ENCODE measurements around the gene CEACAM19. TPM values are rescaled to one million over a fixed set of nuclear protein-coding genes. Genes with fewer than 3 reads are reported as not detected.

CEACAM19 gene
- total and polyA plus RNA-seq, 10 donors, result 1.0 to 6.8 (median 3.7) TPM

GRCh38 chr19:44697670-44698034 lies 26.4 kb downstream of the CEACAM19 start:
- no peak for TF ChIP-seq POLR2AphosphoS5 (IDR thresholded peaks at IDR 0.05)
- no peak for TF ChIP-seq POLR2A (IDR thresholded peaks at IDR 0.05)
- TF ChIP-seq, protein P1, sequence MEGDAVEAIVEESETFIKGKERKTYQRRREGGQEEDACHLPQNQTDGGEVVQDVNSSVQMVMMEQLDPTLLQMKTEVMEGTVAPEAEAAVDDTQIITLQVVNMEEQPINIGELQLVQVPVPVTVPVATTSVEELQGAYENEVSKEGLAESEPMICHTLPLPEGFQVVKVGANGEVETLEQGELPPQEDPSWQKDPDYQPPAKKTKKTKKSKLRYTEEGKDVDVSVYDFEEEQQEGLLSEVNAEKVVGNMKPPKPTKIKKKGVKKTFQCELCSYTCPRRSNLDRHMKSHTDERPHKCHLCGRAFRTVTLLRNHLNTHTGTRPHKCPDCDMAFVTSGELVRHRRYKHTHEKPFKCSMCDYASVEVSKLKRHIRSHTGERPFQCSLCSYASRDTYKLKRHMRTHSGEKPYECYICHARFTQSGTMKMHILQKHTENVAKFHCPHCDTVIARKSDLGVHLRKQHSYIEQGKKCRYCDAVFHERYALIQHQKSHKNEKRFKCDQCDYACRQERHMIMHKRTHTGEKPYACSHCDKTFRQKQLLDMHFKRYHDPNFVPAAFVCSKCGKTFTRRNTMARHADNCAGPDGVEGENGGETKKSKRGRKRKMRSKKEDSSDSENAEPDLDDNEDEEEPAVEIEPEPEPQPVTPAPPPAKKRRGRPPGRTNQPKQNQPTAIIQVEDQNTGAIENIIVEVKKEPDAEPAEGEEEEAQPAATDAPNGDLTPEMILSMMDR (IDR thresholded peaks at IDR 0.05 in 8 of 11, conservative IDR thresholded peaks at IDR 0.05 in 3 of 11), result no peak
- Histone ChIP-seq H3K27me3 (replicated peaks in 1 of 7) (peaks cover 0 to 14% (median 0%) of the 10 kb centered on the region in 7 donors), H3K36me3 (no peaks in the 10 kb centered on the region), H3K4me3 (no peak overlapping the region), H3K27ac (no peak overlapping the region), H3K4me1 (peaks cover 2 to 26% (median 10%) of the 10 kb centered on the region in 6 donors), H3K9me3 (no peaks in the 10 kb centered on the region)
- intact Hi-C loops (cut with DNase I; ENCODE audit: low total_unique reads), result no loop called here
- no peak for DNase-seq
- 72 to 89% (median 81%) methylated on average over 4 of the region's 4 CpGs for WGBS, 5 donors

DNA sequence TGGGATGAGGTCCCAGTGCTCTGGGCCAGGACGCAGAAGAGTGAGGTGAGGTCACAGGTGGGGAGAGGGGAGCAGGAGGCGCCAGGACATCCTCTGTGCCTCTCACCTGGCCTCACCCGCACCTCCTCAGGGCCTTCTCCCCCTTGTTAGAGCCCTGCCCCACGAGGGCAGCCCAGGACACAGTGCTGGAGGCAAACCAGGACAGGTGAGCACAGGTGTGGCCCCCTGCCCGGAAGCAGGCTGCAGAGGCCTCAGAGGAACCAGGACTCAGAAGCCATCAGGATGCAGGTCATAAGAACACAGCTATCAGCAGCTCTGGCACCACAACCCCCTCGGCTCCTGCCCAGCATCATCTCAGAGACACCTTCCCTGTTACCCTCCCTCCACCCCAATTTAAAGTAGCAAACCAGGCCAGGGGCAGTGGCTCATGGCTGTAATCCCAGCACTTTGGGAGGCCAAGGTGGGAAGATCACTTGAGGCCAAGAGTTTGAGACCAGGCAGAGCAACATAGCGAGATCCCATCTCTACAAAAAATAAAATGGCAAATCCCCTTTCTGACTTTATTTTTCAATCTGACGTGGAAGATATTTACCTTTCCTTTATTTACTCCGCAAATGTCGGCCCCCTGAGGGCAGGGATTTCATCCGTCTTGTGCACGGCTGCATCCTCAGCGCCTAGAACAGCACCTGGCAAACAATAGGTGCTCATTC lies 27.4 kb downstream of the CEACAM19 start, which contains the start of gene CEACAM16:
CEACAM16 (plus strand) TSS at position 660 of the 710 bp plus-strand sequence. CDS start 2,306 bp downstream, outside the sequence.
- Histone ChIP-seq H3K27me3 (replicated peaks in 1 of 7) (peaks cover 0 to 14% (median 0%) of the 10 kb centered on the region in 7 donors), H3K9me3 (no peaks in the 10 kb centered on the region), H3K36me3 (no peaks in the 10 kb centered on the region), H3K4me3 (no peak within 1 kb of the TSS), H3K4me1 (peaks cover 0 to 20% (median 5%) of the 10 kb centered on the region in 6 donors), H3K27ac (no peak within 1 kb of the TSS)
- intact Hi-C loops (cut with DNase I; ENCODE audit: low total_unique reads), result no loop called here
- TF ChIP-seq POLR2AphosphoS5 (IDR thresholded peaks at IDR 0.05) (no peak), POLR2A (IDR thresholded peaks at IDR 0.05) (no peak)
- TF ChIP-seq, protein P1 (IDR thresholded peaks at IDR 0.05 in 8 of 11, conservative IDR thresholded peaks at IDR 0.05 in 3 of 11), result no peak
- WGBS, 5 donors, result 83 to 92% (median 90%) methylated on average over 13 of the region's 13 CpGs
- no peak for DNase-seq

DNA sequence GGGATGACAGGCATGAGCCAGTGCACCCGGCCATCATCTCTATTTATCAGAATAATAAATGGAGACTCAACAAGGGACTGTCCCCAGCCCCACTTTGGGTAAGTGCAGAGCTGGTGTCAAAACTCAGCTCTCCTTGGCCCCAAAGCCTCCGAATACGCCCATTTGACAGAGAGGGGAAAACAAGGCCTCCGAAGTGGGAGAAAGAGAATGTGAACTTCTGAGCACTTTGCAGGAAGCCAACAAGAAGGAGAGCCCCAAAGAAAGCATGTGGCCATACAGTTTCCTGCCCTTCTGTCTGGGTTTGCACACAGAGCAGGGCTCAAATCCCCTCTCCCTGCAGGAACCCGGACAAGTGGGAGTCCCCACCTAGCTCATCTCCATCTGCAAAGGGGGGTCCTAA lies 29.3 kb downstream of the CEACAM19 start:
- DNase-seq, result no peak
- WGBS, 5 donors, result 87 to 91% (median 90%) methylated on average over 5 of the region's 5 CpGs
- intact Hi-C loops (cut with DNase I; ENCODE audit: low total_unique reads), result no loop called here
- Histone ChIP-seq H3K36me3 (no peaks in the 10 kb centered on the region), H3K4me3 (no peak overlapping the region), H3K27me3 (replicated peaks in 1 of 7) (peaks cover 0 to 14% (median 0%) of the 10 kb centered on the region in 7 donors), H3K9me3 (no peaks in the 10 kb centered on the region), H3K4me1 (peaks cover 0 to 5% (median 0%) of the 10 kb centered on the region in 6 donors), H3K27ac (no peak overlapping the region)
- TF ChIP-seq, protein P1 (IDR thresholded peaks at IDR 0.05 in 8 of 11, conservative IDR thresholded peaks at IDR 0.05 in 3 of 11), result no peak
- TF ChIP-seq POLR2AphosphoS5 (IDR thresholded peaks at IDR 0.05) (no peak), POLR2A (IDR thresholded peaks at IDR 0.05) (no peak)

DNA sequence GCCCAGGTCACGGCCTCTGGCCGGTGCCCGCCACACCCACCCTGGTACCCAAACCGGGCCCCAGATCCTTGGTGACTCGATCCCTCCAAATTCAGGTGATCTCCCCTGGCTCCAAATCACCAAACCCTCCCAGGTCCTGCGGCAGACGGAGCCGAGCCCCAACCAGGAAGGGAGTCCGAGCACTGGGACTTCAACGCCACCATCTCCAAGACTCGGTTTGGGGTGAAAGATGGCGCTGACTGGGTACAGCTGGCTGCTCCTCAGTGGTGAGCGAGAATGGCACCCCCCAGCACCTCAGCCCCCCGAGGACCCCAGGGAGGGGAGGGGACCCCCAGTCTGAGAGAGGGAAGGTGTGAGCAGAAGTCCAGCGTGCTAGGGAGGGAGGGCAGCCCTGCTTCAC lies 29.9 kb downstream of the CEACAM19 start:
- intact Hi-C loops (cut with DNase I; ENCODE audit: low total_unique reads), result no loop called here
- no peak for DNase-seq
- Histone ChIP-seq H3K27me3 (replicated peaks in 1 of 7) (peaks cover 0 to 14% (median 0%) of the 10 kb centered on the region in 7 donors), H3K27ac (no peak overlapping the region), H3K36me3 (no peaks in the 10 kb centered on the region), H3K9me3 (no peaks in the 10 kb centered on the region), H3K4me3 (no peak overlapping the region), H3K4me1 (no peaks in the 10 kb centered on the region)
- TF ChIP-seq POLR2A (IDR thresholded peaks at IDR 0.05) (no peak), POLR2AphosphoS5 (IDR thresholded peaks at IDR 0.05) (no peak)
- TF ChIP-seq, protein P1 (IDR thresholded peaks at IDR 0.05 in 8 of 11, conservative IDR thresholded peaks at IDR 0.05 in 3 of 11), result no peak
- 85 to 93% (median 87%) methylated on average over 4 to 15 of the region's 15 CpGs for WGBS, 5 donors

Measured in spleen (tissue), 11 donors.